ENCODE results near the gene TRIB2. TPM values are rescaled to one million over a fixed set of nuclear protein-coding genes. Genes with fewer than 3 reads are reported as not detected.

The TRIB2 gene
- total and polyA plus RNA-seq, 10 donors, result 45.5 to 216 (median 120) TPM

- H3K9me3 ChIP-seq, result peaks cover 0 to 9% (median 0%) of the 10 kb centered on the region in 8 donors
- no peak overlapping the region for H3K4me3 ChIP-seq
- no peak overlapping the region for H3K27ac ChIP-seq
- intact Hi-C loops (cut with DNase I; ENCODE audit: low total_unique reads), result no loop called here
- H3K4me1 ChIP-seq, result no peaks in the 10 kb centered on the region
- H3K27me3 ChIP-seq (replicated peaks in 1 of 7), result peaks cover 0 to 21% (median 0%) of the 10 kb centered on the region in 7 donors
- no peaks in the 10 kb centered on the region for H3K36me3 ChIP-seq
- no peak for DNase-seq
- no peak for TF ChIP-seq POLR2AphosphoS5 (IDR thresholded peaks at IDR 0.05)
- no peak for TF ChIP-seq POLR2A (IDR thresholded peaks at IDR 0.05)
- TF ChIP-seq CTCF (IDR thresholded peaks at IDR 0.05 in 8 of 11, conservative IDR thresholded peaks at IDR 0.05 in 3 of 11), result no peak
- 89 to 94% (median 93%) methylated on average over 6 of the region's 6 CpGs for WGBS, 5 donors
These were observed 33.2 kb upstream of the TRIB2 start for GRCh38 chr2:12683457-12684100.

GRCh38 chr2:12684471-12684936 is 32.2 kb upstream of the TRIB2 start:
- WGBS, 5 donors, result 41 to 63% (median 47%) methylated on average over 5 of the region's 5 CpGs

GRCh38 chr2:12685145-12685544 is 31.6 kb upstream of the TRIB2 start:
- Histone ChIP-seq H3K9me3 (peaks cover 0 to 12% (median 3%) of the 10 kb centered on the region in 8 donors), H3K36me3 (no peaks in the 10 kb centered on the region), H3K27me3 (replicated peaks in 1 of 7) (peaks cover 0 to 21% (median 0%) of the 10 kb centered on the region in 7 donors), H3K27ac (no peak overlapping the region), H3K4me3 (no peak overlapping the region), H3K4me1 (no peaks in the 10 kb centered on the region)
- TF ChIP-seq POLR2AphosphoS5 (IDR thresholded peaks at IDR 0.05) (no peak), POLR2A (IDR thresholded peaks at IDR 0.05) (no peak), CTCF (IDR thresholded peaks at IDR 0.05 in 8 of 11, conservative IDR thresholded peaks at IDR 0.05 in 3 of 11) (no peak)
- intact Hi-C loops (cut with DNase I; ENCODE audit: low total_unique reads), result no loop called here
- no peak for DNase-seq
- WGBS, 5 donors, result 89 to 96% (median 94%) methylated on average over 3 of the region's 3 CpGs

More at GRCh38 chr2:12684471-12684936, 32.2 kb upstream of the TRIB2 start:
- DNase-seq, result no peak
- Histone ChIP-seq H3K36me3 (no peaks in the 10 kb centered on the region), H3K9me3 (peaks cover 0 to 9% (median under 1%) of the 10 kb centered on the region in 8 donors), H3K4me3 (no peak overlapping the region), H3K4me1 (no peaks in the 10 kb centered on the region), H3K27ac (no peak overlapping the region), H3K27me3 (replicated peaks in 1 of 7) (peaks cover 0 to 21% (median 0%) of the 10 kb centered on the region in 7 donors)
- TF ChIP-seq POLR2AphosphoS5 (IDR thresholded peaks at IDR 0.05) (no peak), CTCF (IDR thresholded peaks at IDR 0.05 in 8 of 11, conservative IDR thresholded peaks at IDR 0.05 in 3 of 11) (no peak), POLR2A (IDR thresholded peaks at IDR 0.05) (no peak)
- intact Hi-C loops (cut with DNase I; ENCODE audit: low total_unique reads), result no loop called here

- Histone ChIP-seq H3K27me3 (replicated peaks in 1 of 7) (peaks cover 0 to 21% (median 0%) of the 10 kb centered on the region in 7 donors), H3K4me1 (no peaks in the 10 kb centered on the region), H3K4me3 (no peak overlapping the region), H3K27ac (no peak overlapping the region), H3K9me3 (peaks cover 0 to 8% (median 0%) of the 10 kb centered on the region in 8 donors), H3K36me3 (no peaks in the 10 kb centered on the region)
- 93 to 96% (median 96%) methylated on average over 5 to 6 of the region's 6 CpGs for WGBS, 5 donors
- no peak for TF ChIP-seq POLR2AphosphoS5 (IDR thresholded peaks at IDR 0.05)
- TF ChIP-seq CTCF (IDR thresholded peaks at IDR 0.05 in 8 of 11, conservative IDR thresholded peaks at IDR 0.05 in 3 of 11), result no peak
- no peak for TF ChIP-seq POLR2A (IDR thresholded peaks at IDR 0.05)
- intact Hi-C loops (cut with DNase I; ENCODE audit: low total_unique reads), result no loop called here
- no peak for DNase-seq
These were observed 30.8 kb upstream of the TRIB2 start for GRCh38 chr2:12685956-12686355.
